Right atrium auricular region (tissue), 2 donors: ENCODE measurements around the gene BNC2. TPM values are rescaled to one million over a fixed set of nuclear protein-coding genes. Genes with fewer than 3 reads are reported as not detected.

Experiments
- DNase-seq: peaks from one replicate; pipeline ENCODE4 v3.0.0-alpha.2; 2019; ENCODE audit warnings: low spot score
- H3K27ac ChIP-seq, 2 donors: fragments of 200-600 bp; sonication (generic); 1 replicate in 1 of 2; 2 replicates in 1 of 2; pipeline ENCODE4 v1.5.1; 2016 to 2019
- H3K27me3 ChIP-seq, 2 donors: fragments of 200-600 bp; sonication (generic); one replicate each; pipeline versions ENCODE4 v1.5.1 to v1.6.0; 2017 to 2019
- H3K36me3 ChIP-seq: fragments of 200-600 bp; sonication (generic); one replicate; pipeline ENCODE4 v1.5.1; 2016
- H3K4me1 ChIP-seq, 2 donors: fragments of 200-600 bp; sonication (generic); one replicate each; pipeline versions ENCODE4 v1.5.1 to v1.6.0; 2017 to 2019
- H3K4me3 ChIP-seq, 2 donors: fragments of 200-600 bp; sonication (generic); 1 replicate in 1 of 2; 2 replicates in 1 of 2; pipeline ENCODE4 v1.5.1; 2017 to 2019; ENCODE audit warnings: mild to moderate bottlenecking in 1 of 2, moderate library complexity in 1 of 2
- H3K9me3 ChIP-seq, 2 donors: fragments of 200-600 bp; sonication (generic); one replicate each; pipeline ENCODE4 v1.5.1; 2019
- CTCF ChIP-seq, 2 donors: fragments of 200-600 bp; sonication (generic); IDR thresholded peaks; one replicate each; pipeline ENCODE4 v1.5.1; 2019; ENCODE audit warnings: antibody characterized with exemption in 2 of 2
- total RNA-seq, 2 donors: library from RNA; depleted of rRNA; stranded (reverse); fragments of >200 nt; gene quantifications; one replicate each; pipeline ENCODE4 v1.1.0, GENCODE V29; 2016

BNC2 gene
- total RNA-seq, 2 donors from 2014 or later, result 68.3 to 77.6 TPM

GRCh38 chr9:16422114-16422513 is 448.4 kb downstream of the BNC2 start:
- no peaks in the 10 kb centered on the region for H3K9me3 ChIP-seq
- H3K4me1 ChIP-seq, result no peaks in the 10 kb centered on the region
- H3K4me3 ChIP-seq, result no peak overlapping the region
- TF ChIP-seq CTCF (IDR thresholded peaks at IDR 0.05), result no peak
- no peaks in the 10 kb centered on the region for H3K36me3 ChIP-seq
- H3K27me3 ChIP-seq, result no peaks in the 10 kb centered on the region
- no peak for DNase-seq
- no peak overlapping the region for H3K27ac ChIP-seq

- H3K4me1 ChIP-seq, result no peaks in the 10 kb centered on the region
- H3K27me3 ChIP-seq, result no peaks in the 10 kb centered on the region
- no peaks in the 10 kb centered on the region for H3K36me3 ChIP-seq
- H3K9me3 ChIP-seq, result no peaks in the 10 kb centered on the region
- no peak overlapping the region for H3K27ac ChIP-seq
- no peak for TF ChIP-seq CTCF (IDR thresholded peaks at IDR 0.05)
- DNase-seq, result no peak
- no peak overlapping the region for H3K4me3 ChIP-seq
These were observed 448.9 kb downstream of the BNC2 start for GRCh38 chr9:16421532-16421931.

- H3K27ac ChIP-seq, result no peak overlapping the region
- no peaks in the 10 kb centered on the region for H3K9me3 ChIP-seq
- TF ChIP-seq CTCF (IDR thresholded peaks at IDR 0.05), result no peak
- H3K27me3 ChIP-seq, result no peaks in the 10 kb centered on the region
- H3K4me3 ChIP-seq, result no peak overlapping the region
- H3K4me1 ChIP-seq, result no peaks in the 10 kb centered on the region
- no peaks in the 10 kb centered on the region for H3K36me3 ChIP-seq
- no peak for DNase-seq
These were observed 451.3 kb downstream of the BNC2 start for GRCh38 chr9:16419124-16419523.

- H3K36me3 ChIP-seq, result no peaks in the 10 kb centered on the region
- H3K4me1 ChIP-seq, result no peaks in the 10 kb centered on the region
- no peak for DNase-seq
- no peak overlapping the region for H3K27ac ChIP-seq
- no peak for TF ChIP-seq CTCF (IDR thresholded peaks at IDR 0.05)
- no peaks in the 10 kb centered on the region for H3K27me3 ChIP-seq
- no peaks in the 10 kb centered on the region for H3K9me3 ChIP-seq
- H3K4me3 ChIP-seq, result no peak overlapping the region
These were observed 451.7 kb downstream of the BNC2 start for GRCh38 chr9:16418721-16419120.

- no peak overlapping the region for H3K4me3 ChIP-seq
- no peak for TF ChIP-seq CTCF (IDR thresholded peaks at IDR 0.05)
- no peaks in the 10 kb centered on the region for H3K36me3 ChIP-seq
- DNase-seq, result no peak
- no peaks in the 10 kb centered on the region for H3K9me3 ChIP-seq
- H3K4me1 ChIP-seq, result no peaks in the 10 kb centered on the region
- no peaks in the 10 kb centered on the region for H3K27me3 ChIP-seq
- H3K27ac ChIP-seq, result peak overlapping the region in 1 of 2 donors; percentile 28
These were observed 452.7 kb downstream of the BNC2 start for GRCh38 chr9:16417749-16418148.

- H3K4me1 ChIP-seq, result no peaks in the 10 kb centered on the region
- no peaks in the 10 kb centered on the region for H3K9me3 ChIP-seq
- TF ChIP-seq CTCF (IDR thresholded peaks at IDR 0.05), result no peak
- peak overlapping the region in 1 of 2 donors; percentile 28 for H3K27ac ChIP-seq
- H3K4me3 ChIP-seq, result no peak overlapping the region
- no peaks in the 10 kb centered on the region for H3K36me3 ChIP-seq
- H3K27me3 ChIP-seq, result no peaks in the 10 kb centered on the region
- DNase-seq, result no peak
These were observed 453.3 kb downstream of the BNC2 start for GRCh38 chr9:16417161-16417560.
